DND-41 (cell line): ENCODE results near the gene IFT43.

Experiments
- EZH2 ChIP-seq: IDR thresholded peaks from 3 replicates; pipeline ENCODE4 v1.6.1; 2012; ENCODE audit warnings: borderline replicate concordance, low read depth, mild to moderate bottlenecking, moderate library complexity, low read length, inconsistent platforms; ENCODE audit not compliant: severe bottlenecking
- TF ChIP-seq, protein P1 (sequence below): IDR thresholded peaks from 2 replicates; pipeline ENCODE4 v1.5.1; 2012; ENCODE audit warnings: borderline replicate concordance, low read length, moderate library complexity, mild to moderate bottlenecking; ENCODE audit not compliant: poor library complexity, severe bottlenecking; ENCODE audit errors: extremely low read depth

DNA sequence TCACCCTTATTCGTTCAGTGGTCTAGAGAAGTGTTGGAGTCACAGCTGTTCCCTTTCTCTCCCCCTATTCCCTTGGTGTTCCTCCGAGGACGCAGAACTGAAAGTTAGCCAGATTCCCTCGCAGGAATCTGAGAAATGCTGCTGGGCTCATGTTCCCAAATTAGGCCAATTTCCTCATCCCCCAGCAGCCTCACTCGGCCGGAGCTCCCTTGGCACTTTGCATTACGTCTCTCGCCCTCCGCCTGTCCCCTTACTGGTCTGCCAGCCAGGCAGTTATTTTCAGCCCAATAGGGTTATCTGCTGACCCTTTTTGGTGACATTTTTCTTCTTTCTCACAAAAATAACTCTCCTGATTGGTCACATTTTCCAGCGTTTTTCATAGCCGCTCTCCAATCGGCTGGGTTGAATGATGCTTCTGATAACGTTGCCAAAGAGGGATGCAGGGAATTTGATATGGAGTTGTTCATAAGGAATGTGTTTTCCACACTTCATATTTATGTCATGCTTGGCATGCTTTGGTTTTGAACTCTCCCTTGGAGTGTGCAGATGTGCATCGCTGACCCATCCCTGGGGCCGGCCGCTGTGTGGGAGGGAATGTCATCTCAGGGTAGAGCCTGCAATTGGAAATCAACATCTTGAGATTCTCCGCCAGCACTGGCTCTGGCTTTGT lies 9.9 kb downstream of the IFT43 start:
- TF ChIP-seq, protein P1, sequence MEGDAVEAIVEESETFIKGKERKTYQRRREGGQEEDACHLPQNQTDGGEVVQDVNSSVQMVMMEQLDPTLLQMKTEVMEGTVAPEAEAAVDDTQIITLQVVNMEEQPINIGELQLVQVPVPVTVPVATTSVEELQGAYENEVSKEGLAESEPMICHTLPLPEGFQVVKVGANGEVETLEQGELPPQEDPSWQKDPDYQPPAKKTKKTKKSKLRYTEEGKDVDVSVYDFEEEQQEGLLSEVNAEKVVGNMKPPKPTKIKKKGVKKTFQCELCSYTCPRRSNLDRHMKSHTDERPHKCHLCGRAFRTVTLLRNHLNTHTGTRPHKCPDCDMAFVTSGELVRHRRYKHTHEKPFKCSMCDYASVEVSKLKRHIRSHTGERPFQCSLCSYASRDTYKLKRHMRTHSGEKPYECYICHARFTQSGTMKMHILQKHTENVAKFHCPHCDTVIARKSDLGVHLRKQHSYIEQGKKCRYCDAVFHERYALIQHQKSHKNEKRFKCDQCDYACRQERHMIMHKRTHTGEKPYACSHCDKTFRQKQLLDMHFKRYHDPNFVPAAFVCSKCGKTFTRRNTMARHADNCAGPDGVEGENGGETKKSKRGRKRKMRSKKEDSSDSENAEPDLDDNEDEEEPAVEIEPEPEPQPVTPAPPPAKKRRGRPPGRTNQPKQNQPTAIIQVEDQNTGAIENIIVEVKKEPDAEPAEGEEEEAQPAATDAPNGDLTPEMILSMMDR: no peak
- TF ChIP-seq EZH2: no peak
